Measurements from ENCODE around the gene NAB2.

Gene NAB2

GRCh38 chr12:57131896-57132744, 43.2 kb downstream of the NAB2 start:
- no peak for DNase-seq (ENCODE audit: low read depth in 2 of 2, low spot score in 1 of 2)

GRCh38 chr12:57133013-57133569, 44.2 kb downstream of the NAB2 start:
- DNase-seq (ENCODE audit: low read depth in 2 of 2, low spot score in 1 of 2), result no peak

DNA sequence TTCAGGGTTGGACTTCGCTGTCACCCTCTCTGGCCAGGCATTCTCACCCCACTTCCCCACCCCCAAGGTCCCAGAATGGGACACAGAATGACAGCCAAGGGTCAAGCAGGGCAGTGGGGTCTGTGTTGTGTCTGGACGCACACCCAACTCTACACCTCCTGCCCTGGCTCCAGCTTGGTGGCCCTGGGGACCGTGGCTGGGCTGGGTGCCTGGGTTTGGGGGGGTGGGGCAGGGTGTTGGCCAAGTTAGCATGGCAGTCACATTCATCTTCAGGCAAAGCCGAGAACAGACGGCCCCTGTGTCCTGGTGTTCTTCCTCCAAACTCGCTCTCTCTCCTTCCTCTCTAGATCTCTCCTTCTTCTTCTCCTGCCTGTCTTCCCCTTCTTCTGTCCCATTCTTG, 45.0 kb downstream of the NAB2 start:
- no peak for DNase-seq (ENCODE audit: low read depth in 2 of 2, low spot score in 1 of 2)

DNA sequence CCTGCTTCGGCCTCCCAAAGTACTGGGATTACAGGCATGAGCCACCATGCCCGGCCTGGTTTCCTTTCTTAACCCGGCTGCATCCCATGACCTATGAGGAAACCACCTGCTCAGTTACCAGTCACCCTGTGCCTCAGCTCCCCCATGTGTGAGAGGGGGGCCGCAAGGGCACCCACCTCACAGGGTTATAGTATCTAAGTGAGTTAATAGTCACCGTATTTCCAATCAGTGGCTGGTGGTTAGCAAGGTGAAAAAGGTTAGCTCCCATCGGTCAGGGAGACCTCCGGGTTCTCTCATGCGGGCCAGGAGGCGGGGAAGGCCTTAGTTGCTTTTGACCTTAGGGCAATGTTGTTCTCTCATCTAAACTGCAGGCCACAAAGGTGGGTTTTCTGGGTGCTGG, 46.0 kb downstream of the NAB2 start:
- DNase-seq (ENCODE audit: low read depth in 2 of 2, low spot score in 1 of 2), result no peak

DNA sequence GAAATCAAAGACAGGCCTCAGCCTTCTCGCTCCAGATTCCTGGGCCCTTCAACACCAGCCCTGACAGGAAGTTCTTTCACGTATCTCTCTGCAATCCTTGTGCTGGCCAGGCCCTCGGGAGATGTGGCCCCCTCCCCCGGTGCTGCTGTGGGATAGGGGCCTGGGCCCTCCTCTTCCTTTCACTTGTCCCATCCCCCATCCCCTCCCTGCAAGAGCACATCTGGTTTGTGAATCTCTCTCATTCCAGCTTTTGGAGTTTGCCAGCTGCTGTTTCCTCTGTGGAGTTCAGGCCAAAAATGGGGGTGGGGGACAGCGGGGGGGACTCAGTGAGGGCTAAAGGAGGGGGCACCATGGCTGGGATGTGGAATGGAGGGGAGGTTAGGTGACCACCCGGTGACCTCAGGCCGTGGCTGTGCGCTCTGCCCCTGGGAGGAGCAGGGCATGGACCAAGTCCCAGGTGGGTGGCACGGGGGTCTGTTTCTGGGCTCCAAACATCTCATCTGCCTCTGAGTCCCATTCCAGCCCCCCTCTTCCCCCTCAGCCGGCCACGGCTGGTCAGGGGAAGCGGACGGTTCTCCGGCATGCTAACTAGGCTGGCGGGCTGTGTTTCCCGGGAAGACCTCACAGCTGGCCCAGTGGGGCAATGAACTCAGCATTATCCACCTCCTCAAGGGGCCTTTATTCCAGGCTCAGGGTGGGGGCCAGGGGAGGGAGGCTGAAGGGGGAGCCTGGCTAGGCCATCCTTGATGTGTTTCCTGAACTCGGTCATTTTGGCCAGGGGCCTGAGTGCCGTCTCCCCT, 46.8 kb downstream of the NAB2 start:
- DNase-seq (ENCODE audit: low read depth in 2 of 2, low spot score in 1 of 2), result no peak

DNA sequence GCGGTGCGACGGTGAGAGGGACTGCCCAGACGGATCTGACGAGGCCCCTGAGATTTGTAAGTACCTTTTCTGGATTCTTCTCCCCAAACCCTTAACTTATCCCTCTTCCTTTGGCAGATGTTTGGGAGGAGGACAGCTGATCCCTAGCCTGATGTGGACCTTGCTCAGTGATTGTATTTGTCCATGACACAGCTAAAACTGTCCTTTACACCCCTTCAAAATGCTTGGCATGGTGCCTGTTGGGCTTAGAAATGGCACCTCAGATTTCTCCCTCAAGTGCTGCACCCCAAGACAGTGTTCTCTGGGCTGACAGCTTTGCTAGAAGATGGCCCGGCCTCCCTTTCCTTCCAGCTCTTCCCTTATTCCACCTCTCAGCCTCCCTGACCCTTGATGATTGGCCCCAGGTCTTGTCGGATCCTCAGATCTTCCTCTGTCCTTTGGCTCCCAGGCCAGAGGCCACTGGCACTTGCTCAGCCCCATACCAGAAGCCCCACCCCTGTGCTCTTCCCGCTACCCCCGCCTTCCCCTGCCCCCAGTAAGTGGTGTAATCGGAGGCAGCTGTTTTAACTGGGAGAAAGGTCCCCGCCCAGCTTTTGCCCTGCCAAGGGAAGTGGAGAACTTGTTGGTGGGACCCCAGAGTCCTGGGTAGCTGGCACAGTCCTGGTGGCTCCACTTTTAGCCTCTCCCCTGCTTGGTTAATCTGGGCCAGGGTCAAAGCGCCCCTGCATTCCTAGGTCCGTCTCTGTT, 49.8 kb downstream of the NAB2 start:
- no peak for DNase-seq (ENCODE audit: low read depth in 2 of 2, low spot score in 1 of 2)

DNA sequence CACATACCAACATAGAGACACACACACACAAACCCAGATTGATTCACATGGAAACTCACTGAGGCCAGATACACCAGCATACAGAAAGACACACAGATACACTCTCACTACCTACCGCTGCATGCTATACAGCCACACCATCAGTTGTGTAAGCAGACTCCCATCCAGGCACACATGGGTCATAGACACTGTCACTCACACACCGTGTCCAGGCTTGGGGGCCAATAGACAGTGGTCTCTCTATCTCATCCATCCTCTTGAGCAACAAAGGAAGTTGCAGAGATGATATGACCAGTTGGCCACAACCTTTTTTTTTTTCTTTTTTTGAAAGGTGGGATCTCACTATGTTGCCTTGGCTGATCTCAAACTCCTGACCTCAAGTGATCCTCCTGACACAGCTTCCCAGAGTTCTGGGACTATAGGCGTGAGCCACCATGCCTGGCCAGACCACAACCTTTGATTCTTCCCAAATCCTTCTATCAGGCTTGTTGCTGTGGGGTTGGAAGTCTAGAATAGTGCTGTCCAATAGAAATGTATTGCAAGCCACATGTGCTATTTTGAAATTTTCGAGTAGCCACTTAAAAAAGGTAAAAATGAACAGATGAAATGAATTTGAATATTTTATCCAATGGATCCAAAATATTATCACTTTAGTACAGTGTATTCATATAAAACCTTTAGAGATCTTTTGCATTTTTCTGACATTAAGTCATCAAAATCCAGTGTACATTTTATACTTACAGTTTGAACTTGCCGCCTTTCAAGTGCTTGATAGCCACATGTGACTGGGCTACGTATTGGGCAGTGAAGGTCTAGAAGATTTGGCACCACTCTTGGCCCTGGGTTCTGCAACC, 51.1 kb downstream of the NAB2 start:
- no peak for DNase-seq (ENCODE audit: low read depth in 2 of 2, low spot score in 1 of 2)

DNA sequence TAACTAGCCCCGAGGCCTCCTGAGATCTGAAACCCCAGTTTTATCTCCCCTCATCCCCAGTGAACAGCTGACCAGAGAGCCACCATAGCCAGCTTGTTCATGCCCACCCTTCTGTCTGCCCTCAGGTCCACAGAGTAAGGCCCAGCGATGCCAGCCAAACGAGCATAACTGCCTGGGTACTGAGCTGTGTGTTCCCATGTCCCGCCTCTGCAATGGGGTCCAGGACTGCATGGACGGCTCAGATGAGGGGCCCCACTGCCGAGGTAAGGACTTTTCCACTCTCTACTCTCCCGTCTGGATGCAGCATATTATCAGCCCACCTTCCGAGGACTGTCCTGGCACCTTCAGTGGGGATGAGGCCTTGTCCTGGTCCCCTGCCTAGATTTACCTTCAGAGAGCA, 52.3 kb downstream of the NAB2 start:
- no peak for DNase-seq (ENCODE audit: low read depth in 2 of 2, low spot score in 1 of 2)

- no peak for DNase-seq (ENCODE audit: low read depth in 2 of 2, low spot score in 1 of 2)
These were observed 53.2 kb downstream of the NAB2 start for GRCh38 chr12:57142121-57142520.

DNA sequence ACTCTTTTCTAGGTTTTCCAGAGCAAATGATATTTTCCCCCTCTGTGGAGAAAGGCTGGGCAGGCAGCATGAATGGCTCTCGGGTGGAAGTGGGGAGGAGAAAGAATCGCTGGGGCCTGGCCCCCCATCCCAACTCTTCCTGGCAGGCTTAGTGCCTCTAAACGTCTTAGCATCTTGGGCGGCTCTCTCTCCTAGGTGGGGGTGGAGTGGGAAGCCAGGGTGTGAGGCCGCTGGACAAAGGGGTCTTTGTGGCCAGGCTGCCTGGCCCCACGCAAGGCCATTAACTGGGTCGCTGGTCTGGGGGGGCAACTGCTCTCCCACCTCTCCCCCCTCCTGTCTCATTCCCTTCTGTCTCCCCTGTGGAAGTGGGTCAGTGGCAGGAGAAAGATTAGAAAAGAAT, 53.8 kb downstream of the NAB2 start:
- no peak for DNase-seq (ENCODE audit: low read depth in 2 of 2, low spot score in 1 of 2)

DNA sequence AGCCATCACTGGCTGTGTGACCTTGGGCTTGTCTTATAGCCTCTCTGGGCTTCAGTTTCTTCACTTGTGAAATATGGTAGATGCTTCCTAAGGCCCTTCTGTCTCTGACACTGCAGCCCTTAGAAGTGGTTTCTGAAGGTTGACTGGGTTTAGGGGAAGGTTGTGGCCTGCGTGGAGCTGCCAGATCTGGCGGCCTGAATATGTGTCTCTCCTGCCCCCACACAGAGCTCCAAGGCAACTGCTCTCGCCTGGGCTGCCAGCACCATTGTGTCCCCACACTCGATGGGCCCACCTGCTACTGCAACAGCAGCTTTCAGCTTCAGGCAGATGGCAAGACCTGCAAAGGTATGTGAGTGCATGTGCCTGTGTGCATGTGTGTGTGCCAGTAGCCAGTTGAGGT, 54.5 kb downstream of the NAB2 start:
- DNase-seq (ENCODE audit: low read depth in 2 of 2, low spot score in 1 of 2), result no peak
